Neural progenitor cell (in vitro differentiated cells): Measurements from ENCODE around the gene TMSB4X. TPM values are rescaled to one million over a fixed set of nuclear protein-coding genes. Genes with fewer than 3 reads are reported as not detected.
"Not testable (repeated sequence)": the region's sequence is repeated elsewhere in the genome, so short reads cannot be mapped to it uniquely, and the experiment has no call there.

Experiments
- DNase-seq: peaks from one replicate; pipeline ENCODE4 v3.0.0-alpha.2; 2016; ENCODE audit warnings: low spot score
- H2AFZ ChIP-seq: fragments of 200-600 bp; sonication (generic); replicated peaks from 2 replicates; pipeline ENCODE4 v1.6.1; 2016; ENCODE audit warnings: antibody characterized with exemption
- H3F3A ChIP-seq: fragments of 200-600 bp; sonication (generic); 2 replicates; pipeline ENCODE4 v1.6.1; 2016; ENCODE audit warnings: antibody characterized with exemption, low read depth
- H3K27ac ChIP-seq: fragments of 200-600 bp; sonication (generic); 2 replicates; pipeline ENCODE4 v1.5.1; 2016; ENCODE audit warnings: mild to moderate bottlenecking
- H3K27me3 ChIP-seq: fragments of 200-600 bp; sonication (generic); 2 replicates; pipeline ENCODE4 v1.6.1; 2016; ENCODE audit warnings: mild to moderate bottlenecking, moderate library complexity
- H3K36me3 ChIP-seq: fragments of 200-600 bp; sonication (generic); 2 replicates; pipeline ENCODE4 v1.5.1; 2016
- H3K4me1 ChIP-seq: fragments of 200-600 bp; sonication (generic); 2 replicates; pipeline ENCODE4 v1.6.1; 2016; ENCODE audit warnings: mixed run types
- H3K4me2 ChIP-seq: fragments of 200-600 bp; sonication (generic); 2 replicates; pipeline ENCODE4 v1.6.1; 2016
- H3K4me3 ChIP-seq: fragments of 200-600 bp; sonication (generic); 2 replicates; pipeline ENCODE4 v1.5.1; 2016
- H3K79me2 ChIP-seq: fragments of 200-600 bp; sonication (generic); 2 replicates; pipeline ENCODE4 v1.6.1; 2016; ENCODE audit warnings: low read depth
- H3K9ac ChIP-seq: fragments of 200-600 bp; sonication (generic); 2 replicates; pipeline ENCODE4 v1.6.1; 2016
- H3K9me3 ChIP-seq: fragments of 200-600 bp; sonication (generic); 2 replicates; pipeline ENCODE4 v1.5.1; 2016; ENCODE audit warnings: low read depth
- H4K20me1 ChIP-seq: fragments of 200-600 bp; sonication (generic); 2 replicates; pipeline ENCODE4 v1.6.1; 2016; ENCODE audit warnings: low read depth
- H3K27ac Mint-ChIP-seq: 3 replicates; pipeline ENCODE4 v1.8.0; 2021; ENCODE audit warnings: mixed read lengths
- H3K27me3 Mint-ChIP-seq: 2 replicates; pipeline ENCODE4 v1.8.0; 2022; ENCODE audit warnings: low read depth, mild to moderate bottlenecking, inconsistent platforms, moderate library complexity, mixed read lengths; ENCODE audit not compliant: insufficient read depth
- H3K36me3 Mint-ChIP-seq: 3 replicates; pipeline ENCODE4 v1.8.0; 2021; ENCODE audit warnings: mixed read lengths
- H3K4me1 Mint-ChIP-seq: 3 replicates; pipeline ENCODE4 v1.8.0; 2021; ENCODE audit warnings: mixed read lengths
- H3K4me3 Mint-ChIP-seq: 3 replicates; pipeline ENCODE4 v1.8.0; 2021; ENCODE audit warnings: mild to moderate bottlenecking, moderate library complexity, mixed read lengths
- H3K9me3 Mint-ChIP-seq: 3 replicates; pipeline ENCODE4 v1.8.0; 2020; ENCODE audit warnings: mixed read lengths
- CTCF ChIP-seq: fragments of 200-600 bp; sonication (generic); IDR thresholded peaks from 2 replicates; pipeline ENCODE4 v1.5.1; 2017; ENCODE audit warnings: antibody characterized with exemption, mild to moderate bottlenecking
- EZH2 ChIP-seq: fragments of 200-600 bp; sonication (generic); IDR thresholded peaks from 2 replicates; pipeline ENCODE4 v1.6.1; 2017; ENCODE audit warnings: antibody characterized with exemption, mild to moderate bottlenecking, moderate library complexity
- EZH2phosphoT487 ChIP-seq: fragments of 200-600 bp; sonication (generic); IDR thresholded peaks from 2 replicates; pipeline ENCODE4 v1.6.1; 2017; ENCODE audit warnings: antibody characterized with exemption
- total RNA-seq: library from RNA; depleted of rRNA; stranded (reverse); fragments of >200 nt; gene quantifications from 2 replicates; pipeline ENCODE4 v1.2.3, GENCODE V29; 2015; ENCODE audit warnings: low replicate concordance

Gene TMSB4X
- total RNA-seq, 1 donor from 2014 or later: 3,462 TPM

- TF ChIP-seq EZH2phosphoT487 (no peak), EZH2 (no peak), CTCF (no peak)
- H3K27me3 ChIP-seq: no peaks in the 10 kb centered on the region
- no peak overlapping the region for H2AFZ ChIP-seq
Measured at GRCh38 chrX:12932244-12932643, 42.7 kb upstream of the TMSB4X start.

DNA sequence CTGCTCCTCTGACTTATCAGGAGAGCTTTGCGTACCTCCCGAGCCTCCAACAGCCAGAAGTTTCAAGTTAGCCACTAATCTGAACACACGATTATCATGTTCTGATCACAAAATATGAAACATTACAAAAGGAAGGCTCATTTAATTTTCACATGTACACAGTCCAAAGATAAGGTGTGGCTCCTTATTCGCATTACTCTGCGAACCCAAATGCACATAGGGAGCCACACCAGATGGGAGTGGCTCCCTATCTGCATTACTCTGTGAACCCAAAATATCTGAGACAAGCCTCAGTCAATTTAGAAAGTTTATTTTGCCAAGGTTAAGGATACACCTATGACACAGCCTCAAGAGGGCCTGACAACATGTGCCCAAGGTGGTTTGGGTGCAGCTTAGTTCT lies 40.1 kb upstream of the TMSB4X start:
- Histone ChIP-seq H3K4me2 (no peak overlapping the region), H3K27ac (no peak overlapping the region), H3K27me3 (no peaks in the 10 kb centered on the region), H3F3A (no peaks in the 10 kb centered on the region), H3K9me3 (peaks cover 18% of the 10 kb centered on the region), H3K9ac (no peak overlapping the region), H3K79me2 (no peaks in the 10 kb centered on the region), H4K20me1 (no peaks in the 10 kb centered on the region), H3K4me3 (no peak overlapping the region), H3K4me1 (no peaks in the 10 kb centered on the region), H2AFZ (no peak overlapping the region), H3K36me3 (no peaks in the 10 kb centered on the region)
- Mint-ChIP-seq H3K4me3 (no peak overlapping the region), H3K36me3 (no peaks in the 10 kb centered on the region), H3K9me3 (peaks cover 20% of the 10 kb centered on the region), H3K4me1 (no peaks in the 10 kb centered on the region), H3K27ac (no peak overlapping the region), H3K27me3 (no peaks in the 10 kb centered on the region)
- no peak for DNase-seq
- TF ChIP-seq CTCF (no peak), EZH2 (no peak), EZH2phosphoT487 (no peak)

More at GRCh38 chrX:12932244-12932643, 42.7 kb upstream of the TMSB4X start:
- Histone ChIP-seq H3K4me3 (no peak overlapping the region), H3F3A (no peaks in the 10 kb centered on the region), H3K27ac (no peak overlapping the region), H3K79me2 (no peaks in the 10 kb centered on the region), H3K4me1 (no peaks in the 10 kb centered on the region), H3K9me3 (peaks cover 18% of the 10 kb centered on the region), H3K36me3 (no peaks in the 10 kb centered on the region), H3K9ac (no peak overlapping the region), H4K20me1 (no peaks in the 10 kb centered on the region), H3K4me2 (no peak overlapping the region)
- Mint-ChIP-seq H3K4me1 (no peaks in the 10 kb centered on the region), H3K36me3 (no peaks in the 10 kb centered on the region), H3K27me3 (no peaks in the 10 kb centered on the region), H3K27ac (no peak overlapping the region), H3K9me3 (peaks cover 18% of the 10 kb centered on the region), H3K4me3 (no peak overlapping the region)
- no peak for DNase-seq

DNA sequence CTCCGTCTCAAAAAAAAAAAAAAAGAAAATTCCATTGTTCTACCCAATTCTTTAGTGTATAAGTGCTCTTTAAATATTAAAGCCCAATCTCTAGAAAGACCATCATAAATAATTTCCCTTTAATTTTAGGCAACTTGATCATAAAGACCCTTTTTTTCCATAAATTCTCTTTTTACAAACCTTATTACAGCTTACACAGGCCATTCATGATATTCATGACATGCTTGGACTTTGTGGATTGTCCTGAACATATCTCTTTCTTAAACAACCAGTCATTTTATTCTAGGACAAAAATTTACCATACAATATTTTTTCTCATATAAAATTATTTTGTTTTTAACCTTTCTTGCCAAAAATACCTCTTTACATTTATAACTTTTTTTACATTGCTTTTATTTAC lies 38.0 kb upstream of the TMSB4X start:
- H3K27me3 Mint-ChIP-seq: peaks cover 2% of the 10 kb centered on the region

GRCh38 chrX:12940471-12940870 lies 34.4 kb upstream of the TMSB4X start:
- H4K20me1 ChIP-seq, H3K27me3 Mint-ChIP-seq, H2AFZ ChIP-seq, H3K4me2 ChIP-seq, H3K27ac ChIP-seq, H3K79me2 ChIP-seq, H3K4me1 Mint-ChIP-seq, H3K36me3 ChIP-seq, H3F3A ChIP-seq, H3K27ac Mint-ChIP-seq, H3K4me3 Mint-ChIP-seq, H3K4me3 ChIP-seq, H3K27me3 ChIP-seq, DNase-seq, H3K4me1 ChIP-seq, H3K9ac ChIP-seq, H3K36me3 Mint-ChIP-seq: not testable (repeated sequence)
- H3K9me3 Mint-ChIP-seq: peaks cover 38% of the 10 kb centered on the region
- H3K9me3 ChIP-seq: peaks cover 13% of the 10 kb centered on the region

More for the DNA sequence above, 38.0 kb upstream of the TMSB4X start:
- no peak overlapping the region for H2AFZ ChIP-seq
- no peak overlapping the region for H3K27ac ChIP-seq
- H3K4me3 ChIP-seq: no peak overlapping the region
- no peak for TF ChIP-seq EZH2
- TF ChIP-seq EZH2phosphoT487: no peak
- no peak for TF ChIP-seq CTCF
- no peak overlapping the region for H3K4me2 ChIP-seq
- no peaks in the 10 kb centered on the region for H3K4me1 Mint-ChIP-seq
- H3K27ac Mint-ChIP-seq: no peak overlapping the region
- peaks cover 36% of the 10 kb centered on the region for H3K9me3 Mint-ChIP-seq
- peaks cover 18% of the 10 kb centered on the region for H3K9me3 ChIP-seq
- H3K36me3 Mint-ChIP-seq: no peaks in the 10 kb centered on the region
- H3K4me1 ChIP-seq: no peaks in the 10 kb centered on the region
- H3K9ac ChIP-seq: no peak overlapping the region
- no peak overlapping the region for H3K4me3 Mint-ChIP-seq
- peak; percentile 39 for DNase-seq
- H3F3A ChIP-seq: no peaks in the 10 kb centered on the region
- no peaks in the 10 kb centered on the region for H3K79me2 ChIP-seq
- H4K20me1 ChIP-seq: no peaks in the 10 kb centered on the region
- no peaks in the 10 kb centered on the region for H3K36me3 ChIP-seq
- no peaks in the 10 kb centered on the region for H3K27me3 ChIP-seq

DNA sequence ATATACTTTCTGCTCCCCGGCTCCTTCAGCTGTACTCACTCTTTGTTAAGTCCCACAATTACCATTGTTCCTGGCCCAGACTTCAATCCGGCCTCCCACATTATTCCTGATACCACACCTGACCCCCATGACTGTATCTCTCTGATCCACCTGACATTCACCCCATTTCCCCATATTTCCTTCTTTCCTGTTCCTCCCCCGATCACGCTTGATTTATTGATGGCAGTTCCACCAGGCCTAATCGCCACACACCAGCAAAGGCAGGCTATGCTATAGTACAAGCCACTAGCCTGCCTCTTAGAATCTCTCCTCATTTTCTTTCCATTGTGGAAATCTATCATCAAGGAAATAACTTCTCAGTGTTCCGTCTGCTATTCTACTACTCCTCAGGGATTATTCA lies 31.3 kb upstream of the TMSB4X start:
- not testable (repeated sequence) for DNase-seq, H3K36me3 Mint-ChIP-seq, H3K27me3 Mint-ChIP-seq, H3K36me3 ChIP-seq, H3K79me2 ChIP-seq, H3K4me2 ChIP-seq, H3K9me3 ChIP-seq, H4K20me1 ChIP-seq, H3K27me3 ChIP-seq, H3K9ac ChIP-seq, H3K4me3 Mint-ChIP-seq, H3K27ac ChIP-seq, H3K27ac Mint-ChIP-seq, H3K4me3 ChIP-seq, H2AFZ ChIP-seq
- Mint-ChIP-seq H3K4me1 (peaks cover 17% of the 10 kb centered on the region), H3K9me3 (peaks cover 29% of the 10 kb centered on the region)
- peaks cover 12% of the 10 kb centered on the region for H3F3A ChIP-seq
- H3K4me1 ChIP-seq: peaks cover 25% of the 10 kb centered on the region

GRCh38 chrX:12944452-12944851 lies 30.5 kb upstream of the TMSB4X start:
- H3K79me2 ChIP-seq, H3K27me3 Mint-ChIP-seq, H3K9me3 ChIP-seq, H2AFZ ChIP-seq, H3K27ac Mint-ChIP-seq, H4K20me1 ChIP-seq, H3K9ac ChIP-seq, H3K36me3 Mint-ChIP-seq, H3K4me3 Mint-ChIP-seq, DNase-seq, H3K27ac ChIP-seq, H3K27me3 ChIP-seq, H3K4me2 ChIP-seq, H3K36me3 ChIP-seq, H3K4me3 ChIP-seq: not testable (repeated sequence)
- Mint-ChIP-seq H3K9me3 (peaks cover 29% of the 10 kb centered on the region), H3K4me1 (peaks cover 23% of the 10 kb centered on the region)
- H3F3A ChIP-seq: peaks cover 12% of the 10 kb centered on the region
- peaks cover 25% of the 10 kb centered on the region for H3K4me1 ChIP-seq
